Sigmoid colon (tissue), 4 donors: ENCODE results near the gene SLC15A5.

Experiments used
- CTCF ChIP-seq, 4 experiments: fragments of 450-650 bp in 3 of 4; fragments of 200-600 bp in 1 of 4; IDR thresholded peaks; one replicate each; pipeline ENCODE4 v1.5.1; 2016 to 2019; ENCODE audit warnings: antibody characterized with exemption in 4 of 4, mild to moderate bottlenecking in 3 of 4, moderate library complexity in 2 of 4
- EP300 ChIP-seq, 4 donors: sonication (generic); formaldehyde crosslinking; IDR thresholded peaks; one replicate each; pipeline ENCODE4 v1.6.1; 2017; ENCODE audit warnings: antibody characterized with exemption in 4 of 4
- POLR2A ChIP-seq, 2 donors: fragments of 450-650 bp; IDR thresholded peaks; one replicate each; pipeline ENCODE4 v1.6.1; 2016; ENCODE audit warnings: antibody characterized with exemption in 2 of 2, mild to moderate bottlenecking in 2 of 2, moderate library complexity in 2 of 2
- POLR2AphosphoS5 ChIP-seq, 4 donors: sonication (generic); formaldehyde crosslinking; IDR thresholded peaks; one replicate each; pipeline ENCODE4 v1.6.1; 2017; ENCODE audit warnings: antibody characterized with exemption in 4 of 4

- TF ChIP-seq CTCF (IDR thresholded peaks at IDR 0.05) (no peak), EP300 (IDR thresholded peaks at IDR 0.05) (no peak), POLR2A (IDR thresholded peaks at IDR 0.05) (no peak), POLR2AphosphoS5 (IDR thresholded peaks at IDR 0.05) (no peak)
These were observed 92.8 kb downstream of the SLC15A5 start for GRCh38 chr12:16184681-16185080.
